Kidney tubule cell (primary cell): Measurements from ENCODE around the gene MITF.
"Not testable (repeated sequence)": the region's sequence is repeated elsewhere in the genome, so short reads cannot be mapped to it uniquely, and the experiment has no call there.

Experiments
- DNase-seq: peaks from one replicate; pipeline ENCODE4 v3.0.0-alpha.2; 2018; ENCODE audit warnings: low spot score

The MITF gene

DNA sequence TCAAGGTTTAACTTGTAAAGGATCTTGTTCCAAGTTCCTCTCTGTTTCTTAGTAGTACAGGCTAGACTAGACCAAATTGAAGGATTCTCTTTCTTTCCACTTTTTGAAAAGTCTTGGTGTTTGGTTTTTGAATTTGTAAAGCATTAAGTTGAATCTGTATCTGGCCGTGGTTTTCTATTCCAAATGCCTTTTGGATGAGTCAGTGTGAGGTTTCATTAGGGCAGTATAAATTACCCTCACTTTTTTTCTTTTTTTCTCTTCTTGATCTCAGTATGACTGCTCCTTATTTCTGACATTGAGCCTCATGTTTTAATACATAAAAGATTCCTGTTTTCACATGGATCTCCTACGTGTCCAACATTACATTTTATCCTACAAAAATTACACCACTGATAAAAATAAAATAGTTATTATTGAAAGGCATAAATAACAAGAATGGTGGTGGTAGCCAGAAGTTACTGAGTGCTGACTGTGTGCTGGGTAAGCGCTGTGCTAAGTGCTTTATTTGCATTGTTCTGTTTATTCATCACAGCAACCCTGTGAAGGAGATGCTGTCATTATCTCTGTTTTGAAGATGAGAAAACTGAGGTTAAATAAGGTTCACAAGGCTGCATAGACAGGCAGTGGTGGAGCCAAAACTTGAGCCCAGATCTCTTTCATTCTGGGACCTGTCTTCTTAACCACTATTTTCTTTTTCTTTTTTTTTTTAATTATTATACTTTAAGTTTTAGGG lies 48.3 kb downstream of the MITF start:
- peak; percentile 86 for DNase-seq

DNA sequence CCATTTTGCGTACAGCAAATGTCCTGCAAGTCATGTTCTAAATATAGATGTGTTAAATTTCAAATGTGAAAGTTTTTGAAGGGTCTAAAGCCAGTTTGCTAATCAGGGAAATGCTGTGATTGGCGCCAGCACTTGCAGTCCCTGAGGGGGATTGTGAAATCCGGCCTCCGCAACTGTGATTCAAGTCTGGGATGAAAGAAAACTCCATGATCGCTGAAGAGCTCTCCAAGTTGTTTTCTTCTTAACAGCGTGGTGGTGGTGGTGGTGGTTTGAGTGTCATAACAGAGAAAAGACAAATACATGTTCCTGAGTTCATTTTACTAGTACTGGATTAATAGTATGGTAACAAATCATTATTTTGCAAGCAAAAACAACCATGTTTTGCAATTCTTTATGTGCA lies 51.8 kb downstream of the MITF start:
- no peak for DNase-seq

DNA sequence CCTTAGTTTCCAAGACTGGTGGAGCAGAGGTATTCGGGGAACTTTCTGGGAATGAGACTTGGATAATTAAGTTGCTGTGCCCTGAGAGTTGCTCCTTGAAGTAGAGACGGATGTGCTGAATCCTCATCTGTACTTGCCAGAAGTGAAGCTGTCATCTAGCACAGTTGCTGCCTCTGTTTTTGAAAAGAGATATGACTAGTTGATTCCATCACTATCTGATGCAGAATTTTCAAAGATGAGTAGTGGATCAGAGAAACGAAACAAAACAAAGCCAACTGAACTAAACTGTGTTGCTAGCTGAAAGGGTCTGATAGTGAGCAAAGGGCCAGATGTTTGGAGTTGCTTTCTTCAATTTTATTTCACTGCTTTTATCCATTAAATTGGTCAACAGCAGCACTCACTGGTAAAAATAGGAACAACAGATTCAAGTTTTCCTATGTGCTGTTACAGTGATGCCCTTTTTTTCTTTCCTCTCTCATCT lies 52.7 kb downstream of the MITF start:
- peak; percentile 46 for DNase-seq

DNA sequence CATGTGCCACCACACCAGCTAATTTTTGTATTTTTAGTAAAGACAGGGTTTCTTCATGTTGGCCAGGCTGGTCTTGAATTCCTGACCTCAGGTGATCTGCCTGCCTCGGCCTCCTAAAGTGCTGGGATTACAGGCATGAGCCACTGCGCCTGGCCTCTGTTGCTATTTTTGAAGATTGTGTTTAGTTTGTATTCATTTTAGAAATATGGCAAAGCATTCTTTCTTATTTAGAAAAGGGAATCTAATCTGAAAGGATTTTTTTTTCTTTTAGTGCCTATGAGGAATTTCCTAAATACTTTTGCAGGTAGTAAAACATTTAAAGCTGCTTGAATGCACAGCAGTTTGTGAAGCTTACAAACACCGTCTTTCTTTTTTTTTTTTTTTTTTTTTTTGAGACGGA lies 56.9 kb downstream of the MITF start:
- not testable (repeated sequence) for DNase-seq

DNA sequence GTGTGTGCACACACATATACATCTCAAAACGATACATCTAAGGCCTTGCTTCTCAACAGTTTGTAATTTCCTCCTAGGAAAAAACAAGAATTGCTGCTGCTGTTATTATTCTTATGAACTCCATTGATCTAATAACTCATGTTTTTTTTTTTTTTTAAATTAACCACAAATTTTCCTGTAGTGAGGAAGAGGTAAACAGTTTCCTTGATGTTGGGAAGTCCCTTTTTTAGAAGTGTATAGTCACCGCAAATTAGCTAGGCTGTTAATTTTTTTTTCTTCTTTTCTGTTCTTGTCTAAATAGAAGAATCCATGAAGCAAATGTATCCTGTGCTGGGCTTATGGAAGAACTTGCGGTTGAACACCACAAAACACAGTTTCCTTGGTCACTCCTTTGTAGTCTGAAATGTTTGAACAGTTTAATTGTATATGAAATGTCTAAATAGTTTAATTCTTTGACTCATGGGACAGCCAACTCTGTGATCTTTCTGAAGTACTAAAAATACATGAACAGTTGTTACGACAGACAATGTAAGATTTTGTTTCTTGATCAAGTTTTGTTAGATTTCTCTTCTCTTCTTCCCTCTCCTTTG lies 64.5 kb downstream of the MITF start:
- DNase-seq = no peak

DNA sequence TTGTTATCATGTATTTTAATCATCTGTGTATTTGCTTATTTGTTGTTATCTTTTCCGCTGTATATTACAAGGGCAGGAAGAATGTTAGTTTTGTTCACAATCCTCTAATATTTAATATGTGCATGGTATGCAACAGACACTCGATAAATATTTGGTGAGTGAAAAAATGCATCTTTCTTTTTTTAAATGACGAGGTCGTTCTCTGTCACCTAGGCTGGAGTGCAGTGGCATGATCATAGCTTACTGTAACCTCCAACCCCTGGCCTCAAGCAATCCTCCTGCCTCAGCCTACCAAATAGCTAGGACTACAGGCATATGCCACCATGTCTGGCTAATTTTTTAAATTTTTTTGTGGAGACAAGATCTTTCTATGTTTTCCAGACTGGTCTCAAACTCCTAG lies 66.2 kb downstream of the MITF start:
- no peak for DNase-seq

DNA sequence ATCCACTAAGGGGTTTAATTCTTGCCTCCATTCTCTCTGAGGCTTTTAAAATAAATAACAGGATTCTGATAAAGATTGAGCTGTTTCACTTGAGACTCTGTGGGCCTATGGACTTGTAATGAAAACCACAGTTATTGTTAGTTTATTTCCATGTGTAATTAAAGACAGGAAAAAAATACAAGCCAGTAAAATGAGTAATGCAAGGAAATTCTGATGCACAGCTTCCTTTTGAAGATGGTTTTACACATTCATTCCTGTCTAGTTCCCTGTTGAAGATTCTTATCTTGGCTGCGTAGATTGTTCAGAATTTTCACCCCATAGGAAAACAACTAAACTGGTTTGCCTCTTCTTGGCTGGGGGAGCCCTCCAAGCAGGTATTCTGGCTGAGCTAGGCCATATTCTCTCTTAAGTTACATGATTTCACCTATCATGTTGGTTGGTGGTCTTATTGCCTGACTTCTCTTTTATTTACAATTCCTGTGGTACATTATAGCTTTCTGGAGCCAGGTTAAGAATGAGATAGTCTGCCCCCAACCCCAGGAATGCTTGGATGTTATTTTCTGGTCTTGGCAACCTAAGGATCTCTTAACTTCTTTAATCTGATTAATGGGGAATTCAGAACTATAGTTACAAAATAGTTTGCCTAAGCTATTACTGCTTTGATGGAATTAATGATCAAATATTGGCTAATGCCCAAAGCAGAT lies 67.6 kb downstream of the MITF start:
- peak; percentile 24 for DNase-seq

DNA sequence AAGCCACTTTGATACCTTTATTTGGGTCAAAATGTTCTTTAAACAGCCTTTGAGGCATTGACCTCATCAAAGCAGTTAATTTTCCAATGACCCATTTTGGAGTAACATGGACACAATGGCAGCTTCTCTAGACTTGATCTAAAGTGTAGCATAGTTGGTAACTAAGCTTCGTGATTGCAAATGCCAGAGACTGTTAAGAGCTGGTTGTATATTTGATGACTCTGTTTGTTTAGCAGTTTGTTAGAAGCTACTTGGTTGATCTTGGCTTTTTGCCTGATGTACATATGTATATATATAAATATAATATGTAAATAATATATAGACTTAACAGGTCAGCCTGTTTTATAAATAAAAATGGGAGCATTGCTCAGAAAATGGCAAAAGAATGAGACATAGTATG lies 68.4 kb downstream of the MITF start:
- DNase-seq = no peak

DNA sequence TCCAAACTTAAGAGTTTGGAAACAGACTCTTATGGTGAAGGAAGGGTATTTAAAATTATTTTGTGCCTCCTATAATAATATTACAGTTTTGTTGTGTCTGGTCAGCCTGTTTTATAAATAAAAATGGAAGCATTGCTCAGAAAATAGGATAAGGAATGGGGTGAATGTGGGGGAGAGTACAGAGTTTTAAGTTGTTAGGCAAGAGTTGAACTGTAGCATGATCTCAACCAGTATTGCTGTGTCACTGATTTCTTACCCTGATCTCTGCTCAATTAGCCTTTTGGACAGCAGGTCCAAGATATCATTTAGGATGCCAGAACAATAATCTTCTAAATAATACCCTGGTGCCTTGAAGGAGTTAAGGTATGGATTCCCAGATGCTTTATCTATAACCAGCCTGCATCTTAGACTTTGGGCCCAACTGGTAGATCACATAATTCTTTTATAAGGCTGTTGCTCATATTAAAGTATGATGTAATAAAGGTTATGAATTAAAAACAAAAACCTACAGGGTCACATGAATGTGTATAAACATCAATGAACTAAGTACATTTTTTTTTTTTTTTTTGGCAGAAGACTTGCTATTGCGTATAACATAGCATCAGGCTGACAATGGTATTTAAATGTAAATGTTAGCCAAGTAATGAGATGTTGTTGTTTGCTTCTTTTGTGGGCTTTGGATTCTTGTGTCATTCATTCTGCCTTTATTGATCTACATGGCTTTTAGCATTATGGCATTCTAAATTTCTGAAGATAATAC lies 70.0 kb downstream of the MITF start:
- DNase-seq = no peak

DNA sequence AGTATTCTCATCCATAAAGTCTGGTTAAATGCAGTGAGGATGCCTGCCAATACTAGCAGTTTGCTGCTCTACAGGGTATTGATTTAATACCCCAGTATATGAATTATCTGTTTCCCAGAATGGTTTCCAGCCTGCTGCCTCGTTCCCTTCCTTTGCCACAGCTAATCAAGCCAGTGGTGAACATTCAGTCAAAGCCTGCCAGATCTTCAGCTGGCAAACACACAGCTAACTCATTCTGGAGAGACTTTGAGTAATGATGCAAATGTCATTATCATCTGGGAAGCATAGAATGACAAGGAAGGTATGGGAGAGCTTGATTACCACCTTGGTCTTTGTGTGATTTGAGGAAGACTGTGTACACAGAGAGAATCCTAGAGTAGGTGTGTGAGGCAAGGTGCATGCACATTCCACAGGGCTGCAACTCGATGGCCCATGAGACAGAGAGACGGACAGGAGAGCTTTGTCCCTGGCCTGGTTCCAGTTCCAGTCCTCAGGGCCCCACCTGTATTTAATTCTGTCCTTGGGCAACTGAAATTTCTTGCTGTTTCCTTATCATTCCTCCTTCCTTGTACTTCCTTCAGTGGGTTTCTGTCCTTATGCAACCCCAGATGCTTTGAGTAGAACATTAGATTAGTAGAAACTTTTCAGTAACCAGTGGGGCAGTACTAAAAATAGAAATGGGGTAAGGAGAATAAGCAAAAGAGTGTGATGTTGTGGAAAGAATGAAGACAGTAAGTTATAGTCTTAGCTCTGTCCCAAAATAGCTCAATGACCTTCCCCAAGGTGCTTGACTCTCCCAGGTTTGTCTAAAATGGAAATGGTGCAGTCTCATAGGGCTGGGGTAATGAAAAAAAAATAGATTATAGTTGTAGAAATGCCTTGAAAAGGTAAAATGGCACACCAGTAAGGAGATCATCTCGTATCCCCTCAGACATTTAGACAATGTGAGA lies 72.5 kb downstream of the MITF start:
- peak; percentile 37 for DNase-seq

DNA sequence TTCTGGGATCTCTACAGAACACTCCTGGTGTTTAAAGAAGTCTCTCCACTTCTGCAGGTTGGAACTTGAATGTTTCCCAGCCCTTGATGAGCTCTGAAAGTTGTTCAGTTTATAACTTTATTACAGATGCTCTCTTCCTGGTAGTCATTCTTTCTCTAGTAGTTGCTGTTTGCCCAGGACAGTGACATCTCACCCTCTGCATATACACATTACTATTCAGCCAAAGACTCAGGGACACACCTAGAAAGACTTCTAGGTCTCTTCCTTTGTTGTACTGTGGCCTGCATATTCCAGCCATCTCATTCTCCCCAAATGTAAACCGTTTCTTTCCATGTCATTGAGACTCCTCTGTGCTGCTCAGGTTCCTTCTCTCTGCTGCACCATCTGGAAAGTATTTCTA lies 76.7 kb downstream of the MITF start:
- peak; percentile 32 for DNase-seq

DNA sequence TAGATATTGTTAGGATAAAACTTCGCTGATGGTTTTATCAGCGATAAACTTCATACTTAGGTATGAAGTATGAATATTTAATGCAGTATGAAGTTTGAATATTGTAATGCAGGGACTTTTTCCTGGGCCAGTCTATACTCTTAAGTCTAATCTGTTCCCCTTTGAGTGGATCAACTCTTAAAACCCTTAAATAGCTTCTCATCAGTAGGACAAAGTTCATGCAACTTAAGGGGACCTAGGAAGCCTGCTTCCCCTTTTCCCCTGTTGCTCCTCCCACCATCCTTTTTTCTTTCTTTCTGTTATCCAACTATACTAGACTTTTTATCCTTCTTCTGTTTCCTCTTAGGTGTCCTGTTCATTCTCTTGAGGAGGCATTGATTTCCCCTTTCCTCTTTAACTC lies 78.7 kb downstream of the MITF start:
- DNase-seq = no peak

DNA sequence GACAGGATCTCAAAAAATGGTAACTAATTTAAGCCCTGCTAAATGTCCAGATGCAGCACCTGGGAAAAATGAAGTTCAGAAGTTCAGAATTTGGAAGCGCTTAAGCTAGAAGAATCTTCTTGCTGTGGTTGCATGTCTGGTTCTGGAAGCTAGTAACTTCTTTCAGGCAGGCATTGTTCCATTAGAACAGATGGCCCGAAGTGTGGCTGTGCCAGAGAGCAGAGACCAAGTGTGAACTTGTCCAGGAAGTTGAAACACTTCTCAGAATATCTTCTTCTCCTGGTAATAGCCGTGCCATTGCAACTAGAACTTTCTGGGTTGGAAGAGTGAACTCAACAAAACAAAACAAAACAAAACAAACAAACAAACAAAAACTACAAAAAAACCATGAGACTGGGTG lies 80.0 kb downstream of the MITF start:
- DNase-seq = no peak

DNA sequence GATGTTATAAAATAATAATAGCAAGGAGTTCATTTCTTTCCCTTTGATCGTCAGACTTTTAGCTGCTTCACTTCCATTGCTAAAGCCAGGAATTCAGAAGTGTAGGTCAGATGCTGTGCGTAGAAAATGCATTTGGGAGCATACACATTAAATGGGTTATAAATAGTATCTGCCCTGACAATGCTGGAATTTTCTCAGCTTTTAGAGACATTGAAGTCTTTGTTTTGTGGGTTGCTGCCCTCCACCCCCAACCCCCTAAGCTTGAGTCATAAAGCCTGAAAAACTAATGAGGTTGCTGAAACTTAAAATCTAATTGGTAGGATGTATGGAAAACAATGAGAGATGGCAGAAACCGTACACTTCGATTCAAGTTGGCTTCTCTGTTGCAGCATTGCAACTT lies 81.9 kb downstream of the MITF start:
- no peak for DNase-seq

DNA sequence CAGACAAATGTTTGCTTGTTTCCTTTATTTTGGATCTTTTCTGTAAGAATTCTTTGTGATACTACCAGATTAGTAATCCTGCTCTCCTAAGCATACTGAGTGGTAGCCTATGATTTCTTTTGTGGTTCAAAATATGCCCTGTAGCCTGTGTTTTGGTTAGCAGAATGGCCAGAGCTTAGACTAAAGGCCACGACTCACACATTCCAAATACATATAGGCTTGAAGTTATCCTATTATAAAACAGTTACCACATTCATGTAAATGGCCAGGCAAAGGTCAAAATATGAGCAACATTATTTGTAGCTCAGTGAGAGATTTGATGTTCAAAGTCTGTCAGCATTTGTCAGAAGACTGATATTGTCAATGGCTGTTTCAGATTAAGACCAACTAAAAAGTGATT lies 84.5 kb downstream of the MITF start:
- DNase-seq = peak; percentile 57

DNA sequence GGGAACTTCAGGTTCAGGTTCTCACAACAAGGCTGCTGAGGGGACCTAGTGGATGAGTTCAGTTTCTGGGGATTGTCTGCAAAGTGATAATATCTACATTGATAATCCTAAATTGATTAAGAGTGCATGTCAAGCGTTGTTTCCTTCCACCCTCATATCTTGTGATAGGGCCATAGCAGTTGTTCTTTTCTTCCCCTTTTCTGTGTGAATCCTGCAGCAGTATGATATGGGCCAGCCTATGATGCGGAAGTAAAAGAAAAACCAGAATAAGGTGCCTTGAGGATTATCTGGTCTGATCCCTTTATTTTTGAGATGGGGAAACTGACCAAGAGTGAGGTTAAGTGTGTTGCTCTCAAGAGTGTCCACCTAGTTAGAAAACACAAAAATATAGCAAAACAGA lies 86.2 kb downstream of the MITF start:
- no peak for DNase-seq

DNA sequence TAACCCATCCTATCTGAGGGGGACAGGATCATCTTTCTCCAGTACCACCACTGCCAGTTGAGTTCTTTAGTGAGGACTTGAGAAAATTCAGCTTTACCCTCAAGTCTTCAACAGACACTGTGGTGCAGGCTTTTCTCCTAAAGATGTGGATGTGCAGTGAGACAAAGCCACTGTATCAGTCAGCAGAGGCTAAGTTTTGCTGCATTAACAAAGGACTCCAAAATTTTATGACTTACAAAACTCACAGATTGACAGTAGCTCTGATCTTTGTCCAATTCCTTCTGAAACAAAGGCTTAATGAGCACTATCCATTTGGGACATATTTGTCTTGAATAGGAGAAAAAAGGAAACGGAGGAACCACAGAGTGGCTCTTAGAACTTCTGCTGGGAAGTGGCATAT lies 87.9 kb downstream of the MITF start:
- DNase-seq = no peak

DNA sequence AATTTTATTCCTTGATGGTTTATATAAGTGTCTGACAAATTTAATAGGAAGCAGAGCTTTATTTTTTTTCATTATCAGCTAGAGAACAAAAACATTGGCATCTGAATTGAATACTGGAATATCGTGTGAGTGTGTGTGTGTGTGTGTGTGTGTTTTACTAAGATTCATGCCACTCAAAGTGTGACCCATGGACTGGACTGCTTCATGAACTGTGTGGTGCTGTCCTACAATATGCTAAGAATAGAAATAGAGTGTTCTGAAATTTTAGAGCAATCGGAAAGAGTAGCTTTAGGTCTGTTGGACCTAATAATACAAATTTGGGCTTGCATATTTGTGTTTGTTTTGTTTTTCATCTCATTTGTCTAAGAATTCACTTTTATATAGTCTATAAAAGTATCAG lies 89.6 kb downstream of the MITF start:
- no peak for DNase-seq

DNA sequence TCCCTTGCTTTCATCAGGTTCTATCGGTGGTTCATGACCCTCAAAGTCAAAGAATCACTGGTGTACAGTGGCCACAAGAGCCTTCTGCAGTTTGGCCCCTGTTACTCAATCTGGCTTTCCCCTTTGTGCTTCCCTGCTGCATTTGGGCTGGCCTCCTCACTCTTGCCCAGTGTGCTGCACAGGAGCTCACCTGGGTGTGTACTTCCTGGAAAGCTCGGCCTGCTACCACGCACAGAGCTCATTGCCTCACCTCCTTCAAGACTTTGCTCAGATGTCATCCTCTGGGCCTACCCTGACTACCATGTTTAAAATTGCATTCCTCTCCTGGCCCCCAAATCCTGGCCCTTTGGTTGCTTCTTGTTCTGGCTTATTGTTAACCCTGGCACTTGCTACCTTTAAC lies 90.9 kb downstream of the MITF start:
- DNase-seq = no peak

DNA sequence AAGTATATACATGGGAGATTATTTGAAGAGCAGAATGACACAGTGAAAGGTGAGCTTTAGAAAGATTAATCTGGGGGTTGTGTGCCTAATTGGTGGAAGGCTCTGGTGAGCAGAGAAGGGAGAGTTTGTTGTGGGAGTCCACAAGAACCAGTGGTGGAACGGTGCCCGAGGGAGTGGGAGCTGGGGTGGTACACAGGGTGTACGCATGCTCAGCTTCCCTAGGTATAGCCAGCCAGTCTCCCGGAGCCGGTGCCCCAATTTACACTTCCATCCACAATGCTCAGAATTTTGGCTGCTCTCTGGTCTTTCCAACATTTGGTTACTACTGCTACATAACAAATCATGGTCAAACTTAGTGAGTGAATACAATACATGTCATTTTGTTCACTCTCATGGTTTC lies 92.5 kb downstream of the MITF start:
- DNase-seq = no peak

DNA sequence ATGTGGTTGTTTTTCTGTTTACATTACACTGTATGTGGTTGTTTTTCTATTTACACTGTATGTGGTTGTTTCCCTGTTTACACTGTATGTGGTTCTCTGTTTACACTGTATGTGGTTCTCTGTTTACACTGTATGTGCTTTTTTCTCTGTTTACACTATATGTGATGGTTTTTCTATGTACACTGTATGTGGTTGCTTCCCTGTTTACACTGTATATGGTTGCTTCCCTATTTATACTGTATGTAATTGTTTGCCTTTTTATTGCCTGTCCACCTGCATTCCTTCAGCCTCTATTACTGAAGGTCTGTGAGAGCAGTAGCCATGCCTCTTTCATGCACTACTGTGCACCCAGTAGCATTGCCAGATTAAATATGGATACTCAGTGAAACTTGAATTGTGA lies 94.3 kb downstream of the MITF start:
- DNase-seq = no peak

DNA sequence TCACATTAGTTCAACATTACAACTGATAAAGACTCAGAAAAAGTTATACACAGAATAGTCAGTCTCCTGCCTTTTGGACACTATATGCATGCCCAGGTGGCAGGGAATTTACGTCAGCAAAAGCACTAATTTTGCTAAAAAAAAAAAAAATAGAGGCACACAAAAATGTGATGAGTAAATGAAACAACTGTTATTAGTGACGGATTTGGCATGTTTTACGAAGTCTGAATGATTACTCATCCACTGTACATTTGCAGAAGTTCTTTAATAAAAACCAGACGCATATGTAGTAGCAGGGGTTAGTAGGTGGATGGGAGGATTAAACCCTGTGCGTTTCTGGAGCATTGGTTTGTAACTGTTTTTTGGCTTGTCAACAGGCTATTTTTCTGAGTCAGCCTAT lies 99.0 kb downstream of the MITF start:
- no peak for DNase-seq
